Measurements from ENCODE around the gene XPO1.
A peak's percentile ranks its signal among the peaks of the same experiment; 100 is the strongest.
"Not testable (repeated sequence)": the region's sequence is repeated elsewhere in the genome, so short reads cannot be mapped to it uniquely, and the experiment has no call there.

The XPO1 gene

GRCh38 chr2:61534926-61535325, 3.2 kb downstream of the XPO1 start:
- DNase-seq: no peak

GRCh38 chr2:61530749-61531148, 7.4 kb downstream of the XPO1 start:
- DNase-seq: no peak

- DNase-seq: no peak
Measured at GRCh38 chr2:61529944-61530735, 8.0 kb downstream of the XPO1 start.

- DNase-seq: no peak
Measured at GRCh38 chr2:61520261-61520660, 17.9 kb downstream of the XPO1 start.

- no peak for DNase-seq
Measured at GRCh38 chr2:61512768-61513398, 25.3 kb downstream of the XPO1 start.

GRCh38 chr2:61510674-61511671, 27.2 kb downstream of the XPO1 start:
- DNase-seq: no peak

GRCh38 chr2:61504949-61505348, 33.2 kb downstream of the XPO1 start:
- DNase-seq: no peak

GRCh38 chr2:61499060-61499459, 39.1 kb downstream of the XPO1 start:
- no peak for DNase-seq

GRCh38 chr2:61493523-61493942, 44.6 kb downstream of the XPO1 start:
- DNase-seq: peak; percentile 13

GRCh38 chr2:61492476-61492875, 45.7 kb downstream of the XPO1 start:
- no peak for DNase-seq

GRCh38 chr2:61485281-61485680, 52.9 kb downstream of the XPO1 start:
- no peak for DNase-seq

GRCh38 chr2:61478086-61478485, 60.1 kb downstream of the XPO1 start:
- no peak for DNase-seq

- DNase-seq: not testable (repeated sequence)
Measured at GRCh38 chr2:61476929-61477589, 61.1 kb downstream of the XPO1 start.

GRCh38 chr2:61471905-61472805, 66.0 kb downstream of the XPO1 start:
- DNase-seq: peak; percentile 6

- peak; percentile 96 for DNase-seq
Measured at GRCh38 chr2:61470965-61471904, 66.9 kb downstream of the XPO1 start, which contains the start of gene USP34. TSS of gene USP34 (minus strand) at chr2:61471087. CDS start at chr2:61470692, 395 bp downstream.

- DNase-seq: peak; percentile 78
Measured at GRCh38 chr2:61470122-61470951, 67.8 kb downstream of the XPO1 start.

- DNase-seq: peak; percentile 7
Measured at GRCh38 chr2:61469424-61470121, 68.6 kb downstream of the XPO1 start.

GRCh38 chr2:61468231-61468630, 69.9 kb downstream of the XPO1 start:
- DNase-seq: not testable (repeated sequence)
